ENCODE results near the gene GUCA2B. TPM values are rescaled to one million over a fixed set of nuclear protein-coding genes. Genes with fewer than 3 reads are reported as not detected.

The GUCA2B gene
- not detected for total RNA-seq
- long read RNA-seq: 0 reads

- no peak for DNase-seq (ENCODE audit: low spot score)
- intact Hi-C loops (cut with DNase I): no loop called here
Observed at GRCh38 chr1:42152907-42153600, at the start of gene GUCA2B. Gene GUCA2B, plus strand, starts transcription at chr1:42153410. Its CDS starts 41 bp downstream, at chr1:42153451.

GRCh38 chr1:42105025-42105424, 48.2 kb upstream of the GUCA2B start:
- intact Hi-C loops (cut with DNase I): no loop called here
- no peak for DNase-seq (ENCODE audit: low spot score)

- DNase-seq (ENCODE audit: low spot score): no peak
- intact Hi-C loops (cut with DNase I): no loop called here
Observed at GRCh38 chr1:42108309-42108708, 44.9 kb upstream of the GUCA2B start.

GRCh38 chr1:42109600-42109999, 43.6 kb upstream of the GUCA2B start:
- intact Hi-C loops (cut with DNase I): no loop called here
- no peak for DNase-seq (ENCODE audit: low spot score)

GRCh38 chr1:42114229-42114628, 39.0 kb upstream of the GUCA2B start:
- DNase-seq (ENCODE audit: low spot score): no peak
- intact Hi-C loops (cut with DNase I): no loop called here

- no peak for DNase-seq (ENCODE audit: low spot score)
- intact Hi-C loops (cut with DNase I): no loop called here
Observed at GRCh38 chr1:42117214-42117613, 36.0 kb upstream of the GUCA2B start.

GRCh38 chr1:42118125-42118524, 35.1 kb upstream of the GUCA2B start:
- intact Hi-C loops (cut with DNase I): no loop called here
- no peak for DNase-seq (ENCODE audit: low spot score)

- intact Hi-C loops (cut with DNase I): no loop called here
- no peak for DNase-seq (ENCODE audit: low spot score)
Observed at GRCh38 chr1:42122408-42122807, 30.8 kb upstream of the GUCA2B start.

GRCh38 chr1:42125552-42125951, 27.7 kb upstream of the GUCA2B start:
- intact Hi-C loops (cut with DNase I): no loop called here
- no peak for DNase-seq (ENCODE audit: low spot score)

- intact Hi-C loops (cut with DNase I): no loop called here
- DNase-seq (ENCODE audit: low spot score): no peak
Observed at GRCh38 chr1:42127767-42128166, 25.4 kb upstream of the GUCA2B start.

- no peak for DNase-seq (ENCODE audit: low spot score)
- intact Hi-C loops (cut with DNase I): no loop called here
Observed at GRCh38 chr1:42128499-42128898, 24.7 kb upstream of the GUCA2B start.

- intact Hi-C loops (cut with DNase I): no loop called here
- DNase-seq (ENCODE audit: low spot score): no peak
Observed at GRCh38 chr1:42128964-42129363, 24.2 kb upstream of the GUCA2B start.

GRCh38 chr1:42130061-42130660, 23.0 kb upstream of the GUCA2B start:
- no peak for DNase-seq (ENCODE audit: low spot score)
- intact Hi-C loops (cut with DNase I): no loop called here

- no peak for DNase-seq (ENCODE audit: low spot score)
- intact Hi-C loops (cut with DNase I): no loop called here
Observed at GRCh38 chr1:42133390-42133789, 19.8 kb upstream of the GUCA2B start.

GRCh38 chr1:42133809-42134526, 19.2 kb upstream of the GUCA2B start:
- DNase-seq (ENCODE audit: low spot score): no peak
- intact Hi-C loops (cut with DNase I): no loop called here

GRCh38 chr1:42135426-42135825, 17.8 kb upstream of the GUCA2B start:
- intact Hi-C loops (cut with DNase I): no loop called here
- no peak for DNase-seq (ENCODE audit: low spot score)

- no peak for DNase-seq (ENCODE audit: low spot score)
- intact Hi-C loops (cut with DNase I): no loop called here
Observed at GRCh38 chr1:42136466-42136865, 16.7 kb upstream of the GUCA2B start.

GRCh38 chr1:42137766-42138165, 15.4 kb upstream of the GUCA2B start:
- DNase-seq (ENCODE audit: low spot score): no peak
- intact Hi-C loops (cut with DNase I): no loop called here

GRCh38 chr1:42138586-42138985, 14.6 kb upstream of the GUCA2B start:
- intact Hi-C loops (cut with DNase I): no loop called here

GRCh38 chr1:42139444-42139843, 13.8 kb upstream of the GUCA2B start:
- intact Hi-C loops (cut with DNase I): no loop called here
- DNase-seq (ENCODE audit: low spot score): no peak

More at GRCh38 chr1:42138586-42138985, 14.6 kb upstream of the GUCA2B start:
- no peak for DNase-seq (ENCODE audit: low spot score)

- DNase-seq (ENCODE audit: low spot score): no peak
- intact Hi-C loops (cut with DNase I): no loop called here
Observed at GRCh38 chr1:42140191-42140590, 13.0 kb upstream of the GUCA2B start.
